GM23338 (cell line): ENCODE data around the gene GRK4. TPM values are rescaled to one million over a fixed set of nuclear protein-coding genes. Genes with fewer than 3 reads are reported as not detected.

ENCODE experiments used
- ATAC-seq: fragments of 200-7000 bp; cut with Tn5 transposase; 3 replicates; pipeline ENCODE4 v1.9.1; 2020
- DNase-seq: peaks from one replicate; pipeline ENCODE4 v3.0.0-alpha.2; 2015; ENCODE audit warnings: low spot score
- H2AFZ ChIP-seq: fragments of 200-600 bp; sonication (generic); 2 replicates; pipeline ENCODE4 v1.8.0; 2016; ENCODE audit warnings: antibody characterized with exemption, mild to moderate bottlenecking, moderate library complexity
- H3F3A ChIP-seq: fragments of 200-600 bp; sonication (generic); replicated peaks from 2 replicates; pipeline ENCODE4 v1.8.0; 2017; ENCODE audit warnings: antibody characterized with exemption, mixed run types, low read depth
- H3K27ac ChIP-seq: fragments of 200-600 bp; sonication (generic); 2 replicates; pipeline ENCODE4 v1.6.1; 2016; ENCODE audit warnings: low read depth
- H3K27me3 ChIP-seq: fragments of 200-600 bp; sonication (generic); 2 replicates; pipeline ENCODE4 v1.8.0; 2016; ENCODE audit warnings: mild to moderate bottlenecking, mixed run types, moderate library complexity; ENCODE audit not compliant: insufficient read depth
- H3K36me3 ChIP-seq: fragments of 200-600 bp; sonication (generic); 2 replicates; pipeline ENCODE4 v1.8.0; 2016; ENCODE audit warnings: mild to moderate bottlenecking; ENCODE audit not compliant: insufficient read depth
- H3K4me1 ChIP-seq: fragments of 200-600 bp; sonication (generic); 2 replicates; pipeline ENCODE4 v1.8.0; 2016; ENCODE audit warnings: mild to moderate bottlenecking, moderate library complexity; ENCODE audit not compliant: insufficient read depth
- H3K4me2 ChIP-seq: fragments of 200-600 bp; sonication (generic); 2 replicates; pipeline ENCODE4 v1.7.1; 2017; ENCODE audit warnings: mixed run types
- H3K4me3 ChIP-seq: fragments of 200-600 bp; sonication (generic); 2 replicates; pipeline ENCODE4 v1.6.1; 2016; ENCODE audit warnings: mixed run types
- H3K79me2 ChIP-seq: fragments of 200-600 bp; sonication (generic); replicated peaks from 2 replicates; pipeline ENCODE4 v1.8.0; 2017; ENCODE audit warnings: mild to moderate bottlenecking; ENCODE audit not compliant: insufficient read depth
- H3K9me2 ChIP-seq: fragments of 200-600 bp; sonication (generic); 2 replicates; pipeline ENCODE4 v1.8.0; 2017; ENCODE audit not compliant: insufficient read depth
- H4K20me1 ChIP-seq: fragments of 200-600 bp; sonication (generic); replicated peaks from 2 replicates; pipeline ENCODE4 v1.8.0; 2017; ENCODE audit warnings: mild to moderate bottlenecking; ENCODE audit not compliant: insufficient read depth
- H3K27ac Mint-ChIP-seq: 2 replicates; pipeline ENCODE4 v1.8.0; 2020; ENCODE audit warnings: inconsistent platforms, mild to moderate bottlenecking, moderate library complexity, mixed read lengths
- H3K27me3 Mint-ChIP-seq: 3 replicates; pipeline ENCODE4 v1.8.0; 2022; ENCODE audit warnings: low read depth, mild to moderate bottlenecking, moderate library complexity, mixed read lengths, inconsistent platforms; ENCODE audit not compliant: insufficient read depth, poor library complexity
- H3K36me3 Mint-ChIP-seq: 3 replicates; pipeline ENCODE4 v1.8.0; 2021; ENCODE audit warnings: low read depth, mild to moderate bottlenecking, inconsistent platforms, moderate library complexity, mixed read lengths
- H3K4me1 Mint-ChIP-seq: 3 replicates; pipeline ENCODE4 v1.8.0; 2020; ENCODE audit warnings: mild to moderate bottlenecking, inconsistent platforms, mixed read lengths
- H3K4me3 Mint-ChIP-seq: 3 replicates; pipeline ENCODE4 v1.8.0; 2021; ENCODE audit warnings: moderate library complexity, mild to moderate bottlenecking, inconsistent platforms, mixed read lengths
- H3K9me3 Mint-ChIP-seq: 3 replicates; pipeline ENCODE4 v1.8.0; 2020; ENCODE audit warnings: moderate library complexity, mild to moderate bottlenecking, inconsistent platforms, mixed read lengths
- CREB1 ChIP-seq: fragments of 250-450 bp; sonication (Bioruptor Pico); IDR thresholded peaks from 2 replicates; pipeline ENCODE4 v1.5.0; 2020; ENCODE audit warnings: low read depth, mild to moderate bottlenecking, moderate library complexity
- EZH2 ChIP-seq: fragments of 200-600 bp; sonication (generic); IDR thresholded peaks from one replicate; pipeline ENCODE4 v1.8.0; 2017; ENCODE audit warnings: antibody characterized with exemption, mild to moderate bottlenecking, low read depth; ENCODE audit not compliant: unreplicated experiment
- EZH2phosphoT487 ChIP-seq: fragments of 200-600 bp; sonication (generic); IDR thresholded peaks from one replicate; pipeline ENCODE4 v1.8.1; 2018; ENCODE audit warnings: antibody characterized with exemption; ENCODE audit not compliant: unreplicated experiment
- JUNB ChIP-seq: IDR thresholded peaks from one replicate; pipeline ENCODE4 v1.6.1; 2016; ENCODE audit warnings: antibody characterized with exemption; ENCODE audit not compliant: unreplicated experiment
- NANOG ChIP-seq: IDR thresholded peaks from 2 replicates; pipeline ENCODE4 v1.6.1; 2016; ENCODE audit warnings: antibody characterized with exemption, borderline replicate concordance
- POLR2AphosphoS5 ChIP-seq: IDR thresholded peaks from 2 replicates; pipeline ENCODE4 v1.6.1; 2016; ENCODE audit warnings: antibody characterized with exemption, low read depth
- STAT1 ChIP-seq: IDR thresholded peaks from one replicate; pipeline ENCODE4 v1.6.1; 2016; ENCODE audit warnings: antibody characterized with exemption; ENCODE audit not compliant: unreplicated experiment
- ZNF114 ChIP-seq: fragments of 250-450 bp; sonication (Bioruptor Pico); IDR thresholded peaks from 2 replicates; pipeline ENCODE4 v1.5.0; 2020; ENCODE audit warnings: mild to moderate bottlenecking, moderate library complexity
- ZNF331 ChIP-seq: fragments of 250-450 bp; sonication (Bioruptor Pico); IDR thresholded peaks from 2 replicates; pipeline ENCODE4 v1.5.0; 2020; ENCODE audit warnings: low read depth, mild to moderate bottlenecking, moderate library complexity
- polyA plus RNA-seq: library from polyadenylated mRNA; unstranded; fragments of >200 nt; fragmentation: Nextera tagmentation; extraction: Ambion mirVana; gene quantifications from 2 replicates; pipeline ENCODE4 v1.2.1, GENCODE V29; 2016
- total RNA-seq: library from RNA; depleted of rRNA; stranded (reverse); fragments of >200 nt; shearing (Covaris generic); gene quantifications from 2 replicates; pipeline ENCODE4 v1.2.3, GENCODE V29; 2014
- TF ChIP-seq, protein P1 (sequence below): IDR thresholded peaks from one replicate; pipeline ENCODE4 v1.6.1; 2018; ENCODE audit warnings: antibody characterized with exemption; ENCODE audit not compliant: unreplicated experiment
- TF ChIP-seq, protein P2 (sequence below): IDR thresholded peaks from 2 replicates; pipeline ENCODE4 v1.6.1; 2016; ENCODE audit warnings: antibody characterized with exemption
- TF ChIP-seq, protein P3 (sequence below): fragments of 250-450 bp; sonication (Bioruptor Pico); IDR thresholded peaks from 2 replicates; pipeline ENCODE4 v1.5.0; 2020; ENCODE audit warnings: mild to moderate bottlenecking, moderate library complexity
- TF ChIP-seq, protein P4 (sequence below), 2 experiments: fragments of 200-600 bp in 1 of 2; sonication (generic) in 1 of 2; conservative IDR thresholded peaks; 2 replicates each; pipeline versions ENCODE4 v1.5.1 to v1.6.1; 2016 to 2017; ENCODE audit warnings: antibody characterized with exemption in 2 of 2, low read depth in 2 of 2, mild to moderate bottlenecking in 2 of 2, moderate library complexity in 1 of 2

Gene GRK4
- total and polyA plus RNA-seq, 2 experiments from 2014 or later: 1.3 to 1.4 TPM

DNA sequence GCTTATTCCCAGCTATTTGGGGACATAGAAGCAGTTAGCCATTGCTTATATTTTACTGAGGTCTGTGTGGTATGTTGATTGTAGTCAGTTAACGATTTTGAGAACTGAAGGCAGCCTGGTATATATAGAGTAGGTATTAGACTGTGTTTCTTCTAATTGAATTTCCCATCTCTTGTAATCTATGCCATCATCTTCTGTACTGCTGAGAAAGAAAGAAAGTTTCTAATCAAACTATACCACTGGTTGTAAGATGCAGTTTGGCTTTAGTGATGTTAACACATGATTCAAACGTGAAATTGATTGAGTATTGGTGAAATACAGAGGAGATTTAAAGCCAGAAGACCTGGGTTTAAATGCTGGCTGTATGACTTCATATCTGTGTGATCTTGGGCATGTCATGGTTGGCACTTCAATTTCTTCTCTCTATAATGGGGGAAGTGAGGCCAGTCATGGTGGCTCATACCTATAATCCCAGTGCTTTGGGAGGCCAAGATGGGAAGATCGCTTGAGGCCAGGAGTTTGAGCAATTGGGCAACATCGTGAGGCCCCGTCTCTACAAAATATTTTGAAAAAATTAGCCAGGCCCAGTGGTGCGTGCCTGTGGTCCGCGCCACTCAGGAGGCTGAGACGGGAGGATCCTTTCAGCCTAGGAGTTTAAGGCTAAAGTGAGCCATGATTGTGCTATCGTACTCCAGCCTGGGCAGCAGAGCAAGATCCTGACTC lies 122.7 kb downstream of the GRK4 start:
- Mint-ChIP-seq H3K36me3 (peaks cover 32% of the 10 kb centered on the region), H3K4me3 (no peak overlapping the region), H3K4me1 (no peaks in the 10 kb centered on the region), H3K9me3 (no peaks in the 10 kb centered on the region), H3K27ac (no peak overlapping the region), H3K27me3 (no peaks in the 10 kb centered on the region)
- Histone ChIP-seq H3K36me3 (peaks cover 6% of the 10 kb centered on the region; the same call in 1 of the 2 replicates), H4K20me1 (peaks cover 47% of the 10 kb centered on the region), H3K79me2 (peaks cover 79% of the 10 kb centered on the region), H3K4me1 (no peaks in the 10 kb centered on the region), H3K4me3 (no peak overlapping the region), H3K27ac (no peak overlapping the region), H3K27me3 (no peaks in the 10 kb centered on the region), H3K4me2 (no peak overlapping the region), H3F3A (no peaks in the 10 kb centered on the region), H3K9me2 (no peaks in the 10 kb centered on the region), H2AFZ (no peak overlapping the region)
- DNase-seq: no peak
- TF ChIP-seq, protein P1, sequence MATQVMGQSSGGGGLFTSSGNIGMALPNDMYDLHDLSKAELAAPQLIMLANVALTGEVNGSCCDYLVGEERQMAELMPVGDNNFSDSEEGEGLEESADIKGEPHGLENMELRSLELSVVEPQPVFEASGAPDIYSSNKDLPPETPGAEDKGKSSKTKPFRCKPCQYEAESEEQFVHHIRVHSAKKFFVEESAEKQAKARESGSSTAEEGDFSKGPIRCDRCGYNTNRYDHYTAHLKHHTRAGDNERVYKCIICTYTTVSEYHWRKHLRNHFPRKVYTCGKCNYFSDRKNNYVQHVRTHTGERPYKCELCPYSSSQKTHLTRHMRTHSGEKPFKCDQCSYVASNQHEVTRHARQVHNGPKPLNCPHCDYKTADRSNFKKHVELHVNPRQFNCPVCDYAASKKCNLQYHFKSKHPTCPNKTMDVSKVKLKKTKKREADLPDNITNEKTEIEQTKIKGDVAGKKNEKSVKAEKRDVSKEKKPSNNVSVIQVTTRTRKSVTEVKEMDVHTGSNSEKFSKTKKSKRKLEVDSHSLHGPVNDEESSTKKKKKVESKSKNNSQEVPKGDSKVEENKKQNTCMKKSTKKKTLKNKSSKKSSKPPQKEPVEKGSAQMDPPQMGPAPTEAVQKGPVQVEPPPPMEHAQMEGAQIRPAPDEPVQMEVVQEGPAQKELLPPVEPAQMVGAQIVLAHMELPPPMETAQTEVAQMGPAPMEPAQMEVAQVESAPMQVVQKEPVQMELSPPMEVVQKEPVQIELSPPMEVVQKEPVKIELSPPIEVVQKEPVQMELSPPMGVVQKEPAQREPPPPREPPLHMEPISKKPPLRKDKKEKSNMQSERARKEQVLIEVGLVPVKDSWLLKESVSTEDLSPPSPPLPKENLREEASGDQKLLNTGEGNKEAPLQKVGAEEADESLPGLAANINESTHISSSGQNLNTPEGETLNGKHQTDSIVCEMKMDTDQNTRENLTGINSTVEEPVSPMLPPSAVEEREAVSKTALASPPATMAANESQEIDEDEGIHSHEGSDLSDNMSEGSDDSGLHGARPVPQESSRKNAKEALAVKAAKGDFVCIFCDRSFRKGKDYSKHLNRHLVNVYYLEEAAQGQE: no peak
- TF ChIP-seq, protein P2, sequence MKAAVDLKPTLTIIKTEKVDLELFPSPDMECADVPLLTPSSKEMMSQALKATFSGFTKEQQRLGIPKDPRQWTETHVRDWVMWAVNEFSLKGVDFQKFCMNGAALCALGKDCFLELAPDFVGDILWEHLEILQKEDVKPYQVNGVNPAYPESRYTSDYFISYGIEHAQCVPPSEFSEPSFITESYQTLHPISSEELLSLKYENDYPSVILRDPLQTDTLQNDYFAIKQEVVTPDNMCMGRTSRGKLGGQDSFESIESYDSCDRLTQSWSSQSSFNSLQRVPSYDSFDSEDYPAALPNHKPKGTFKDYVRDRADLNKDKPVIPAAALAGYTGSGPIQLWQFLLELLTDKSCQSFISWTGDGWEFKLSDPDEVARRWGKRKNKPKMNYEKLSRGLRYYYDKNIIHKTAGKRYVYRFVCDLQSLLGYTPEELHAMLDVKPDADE: no peak
- TF ChIP-seq, protein P3, sequence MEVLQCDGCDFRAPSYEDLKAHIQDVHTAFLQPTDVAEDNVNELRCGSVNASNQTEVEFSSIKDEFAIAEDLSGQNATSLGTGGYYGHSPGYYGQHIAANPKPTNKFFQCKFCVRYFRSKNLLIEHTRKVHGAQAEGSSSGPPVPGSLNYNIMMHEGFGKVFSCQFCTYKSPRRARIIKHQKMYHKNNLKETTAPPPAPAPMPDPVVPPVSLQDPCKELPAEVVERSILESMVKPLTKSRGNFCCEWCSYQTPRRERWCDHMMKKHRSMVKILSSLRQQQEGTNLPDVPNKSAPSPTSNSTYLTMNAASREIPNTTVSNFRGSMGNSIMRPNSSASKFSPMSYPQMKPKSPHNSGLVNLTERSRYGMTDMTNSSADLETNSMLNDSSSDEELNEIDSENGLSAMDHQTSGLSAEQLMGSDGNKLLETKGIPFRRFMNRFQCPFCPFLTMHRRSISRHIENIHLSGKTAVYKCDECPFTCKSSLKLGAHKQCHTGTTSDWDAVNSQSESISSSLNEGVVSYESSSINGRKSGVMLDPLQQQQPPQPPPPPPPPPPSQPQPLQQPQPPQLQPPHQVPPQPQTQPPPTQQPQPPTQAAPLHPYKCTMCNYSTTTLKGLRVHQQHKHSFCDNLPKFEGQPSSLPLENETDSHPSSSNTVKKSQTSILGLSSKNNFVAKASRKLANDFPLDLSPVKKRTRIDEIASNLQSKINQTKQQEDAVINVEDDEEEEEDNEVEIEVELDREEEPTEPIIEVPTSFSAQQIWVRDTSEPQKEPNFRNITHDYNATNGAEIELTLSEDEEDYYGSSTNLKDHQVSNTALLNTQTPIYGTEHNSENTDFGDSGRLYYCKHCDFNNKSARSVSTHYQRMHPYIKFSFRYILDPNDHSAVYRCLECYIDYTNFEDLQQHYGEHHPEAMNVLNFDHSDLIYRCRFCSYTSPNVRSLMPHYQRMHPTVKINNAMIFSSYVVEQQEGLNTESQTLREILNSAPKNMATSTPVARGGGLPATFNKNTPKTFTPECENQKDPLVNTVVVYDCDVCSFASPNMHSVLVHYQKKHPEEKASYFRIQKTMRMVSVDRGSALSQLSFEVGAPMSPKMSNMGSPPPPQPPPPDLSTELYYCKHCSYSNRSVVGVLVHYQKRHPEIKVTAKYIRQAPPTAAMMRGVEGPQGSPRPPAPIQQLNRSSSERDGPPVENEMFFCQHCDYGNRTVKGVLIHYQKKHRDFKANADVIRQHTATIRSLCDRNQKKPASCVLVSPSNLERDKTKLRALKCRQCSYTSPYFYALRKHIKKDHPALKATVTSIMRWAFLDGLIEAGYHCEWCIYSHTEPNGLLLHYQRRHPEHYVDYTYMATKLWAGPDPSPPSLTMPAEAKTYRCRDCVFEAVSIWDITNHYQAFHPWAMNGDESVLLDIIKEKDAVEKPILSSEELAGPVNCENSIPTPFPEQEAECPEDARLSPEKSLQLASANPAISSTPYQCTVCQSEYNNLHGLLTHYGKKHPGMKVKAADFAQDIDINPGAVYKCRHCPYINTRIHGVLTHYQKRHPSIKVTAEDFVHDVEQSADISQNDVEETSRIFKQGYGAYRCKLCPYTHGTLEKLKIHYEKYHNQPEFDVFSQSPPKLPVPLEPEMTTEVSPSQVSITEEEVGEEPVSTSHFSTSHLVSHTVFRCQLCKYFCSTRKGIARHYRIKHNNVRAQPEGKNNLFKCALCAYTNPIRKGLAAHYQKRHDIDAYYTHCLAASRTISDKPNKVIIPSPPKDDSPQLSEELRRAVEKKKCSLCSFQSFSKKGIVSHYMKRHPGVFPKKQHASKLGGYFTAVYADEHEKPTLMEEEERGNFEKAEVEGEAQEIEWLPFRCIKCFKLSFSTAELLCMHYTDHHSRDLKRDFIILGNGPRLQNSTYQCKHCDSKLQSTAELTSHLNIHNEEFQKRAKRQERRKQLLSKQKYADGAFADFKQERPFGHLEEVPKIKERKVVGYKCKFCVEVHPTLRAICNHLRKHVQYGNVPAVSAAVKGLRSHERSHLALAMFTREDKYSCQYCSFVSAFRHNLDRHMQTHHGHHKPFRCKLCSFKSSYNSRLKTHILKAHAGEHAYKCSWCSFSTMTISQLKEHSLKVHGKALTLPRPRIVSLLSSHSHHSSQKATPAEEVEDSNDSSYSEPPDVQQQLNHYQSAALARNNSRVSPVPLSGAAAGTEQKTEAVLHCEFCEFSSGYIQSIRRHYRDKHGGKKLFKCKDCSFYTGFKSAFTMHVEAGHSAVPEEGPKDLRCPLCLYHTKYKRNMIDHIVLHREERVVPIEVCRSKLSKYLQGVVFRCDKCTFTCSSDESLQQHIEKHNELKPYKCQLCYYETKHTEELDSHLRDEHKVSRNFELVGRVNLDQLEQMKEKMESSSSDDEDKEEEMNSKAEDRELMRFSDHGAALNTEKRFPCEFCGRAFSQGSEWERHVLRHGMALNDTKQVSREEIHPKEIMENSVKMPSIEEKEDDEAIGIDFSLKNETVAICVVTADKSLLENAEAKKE (CRISPR knock-in tag): no peak
- TF ChIP-seq NANOG (no peak), ZNF114 (CRISPR knock-in tag) (no peak), EZH2phosphoT487 (no peak), POLR2AphosphoS5 (no peak), CREB1 (CRISPR knock-in tag) (no peak), ZNF331 (CRISPR knock-in tag) (no peak), STAT1 (no peak), JUNB (no peak), EZH2 (no peak)
- TF ChIP-seq, protein P4, sequence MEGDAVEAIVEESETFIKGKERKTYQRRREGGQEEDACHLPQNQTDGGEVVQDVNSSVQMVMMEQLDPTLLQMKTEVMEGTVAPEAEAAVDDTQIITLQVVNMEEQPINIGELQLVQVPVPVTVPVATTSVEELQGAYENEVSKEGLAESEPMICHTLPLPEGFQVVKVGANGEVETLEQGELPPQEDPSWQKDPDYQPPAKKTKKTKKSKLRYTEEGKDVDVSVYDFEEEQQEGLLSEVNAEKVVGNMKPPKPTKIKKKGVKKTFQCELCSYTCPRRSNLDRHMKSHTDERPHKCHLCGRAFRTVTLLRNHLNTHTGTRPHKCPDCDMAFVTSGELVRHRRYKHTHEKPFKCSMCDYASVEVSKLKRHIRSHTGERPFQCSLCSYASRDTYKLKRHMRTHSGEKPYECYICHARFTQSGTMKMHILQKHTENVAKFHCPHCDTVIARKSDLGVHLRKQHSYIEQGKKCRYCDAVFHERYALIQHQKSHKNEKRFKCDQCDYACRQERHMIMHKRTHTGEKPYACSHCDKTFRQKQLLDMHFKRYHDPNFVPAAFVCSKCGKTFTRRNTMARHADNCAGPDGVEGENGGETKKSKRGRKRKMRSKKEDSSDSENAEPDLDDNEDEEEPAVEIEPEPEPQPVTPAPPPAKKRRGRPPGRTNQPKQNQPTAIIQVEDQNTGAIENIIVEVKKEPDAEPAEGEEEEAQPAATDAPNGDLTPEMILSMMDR (conservative IDR thresholded peaks at IDR 0.05; ENCODE audit: low read depth in 2 of 2): no peak
- ATAC-seq: no peak
